Endothelial cell of umbilical vein (primary cell): Measurements from ENCODE around the gene LGALS8.

ENCODE experiments used
- CTCF ChIP-seq, 2 donors: IDR thresholded peaks; 1 replicate in 1 of 2; 2 replicates in 1 of 2; pipeline ENCODE4 v1.5.1; 2011; ENCODE audit warnings: low read length in 2 of 2, mild to moderate bottlenecking in 2 of 2, moderate library complexity in 2 of 2, control low read depth in 1 of 2, inconsistent platforms in 1 of 2, low read depth in 1 of 2; ENCODE audit not compliant: insufficient read depth in 1 of 2; ENCODE audit errors: extremely low read depth in 1 of 2
- EZH2 ChIP-seq: IDR thresholded peaks from 2 replicates; pipeline ENCODE4 v1.6.1; 2012; ENCODE audit warnings: borderline replicate concordance, low read depth, mild to moderate bottlenecking, moderate library complexity, low read length, inconsistent platforms; ENCODE audit not compliant: severe bottlenecking
- FOS ChIP-seq: IDR thresholded peaks from 2 replicates; pipeline ENCODE4 v1.6.1; 2011; ENCODE audit warnings: mild to moderate bottlenecking, low read length, moderate library complexity, borderline replicate concordance; ENCODE audit not compliant: insufficient read depth
- GATA2 ChIP-seq: IDR thresholded peaks from 2 replicates; pipeline ENCODE4 v1.7.0; 2011; ENCODE audit warnings: low read depth, mild to moderate bottlenecking, moderate library complexity, mixed read lengths, low read length; ENCODE audit not compliant: insufficient read length, insufficient read depth
- POLR2AphosphoS5 ChIP-seq: IDR thresholded peaks from 2 replicates; pipeline ENCODE4 v1.6.1; 2012; ENCODE audit warnings: low read depth, mild to moderate bottlenecking, control low read depth, low read length, moderate library complexity; ENCODE audit not compliant: insufficient read depth

- TF ChIP-seq POLR2AphosphoS5: no peak
- TF ChIP-seq CTCF (IDR thresholded peaks at IDR 0.05; ENCODE audit: extremely low read depth in 1 of 2, insufficient read depth in 1 of 2, low read depth in 1 of 2, low read length in 2 of 2): peak in 1 of 2 donors; percentile 14
- TF ChIP-seq EZH2: no peak
- no peak for TF ChIP-seq FOS
- TF ChIP-seq GATA2: no peak
Measured at GRCh38 chr1:236560213-236560771, 36.5 kb downstream of the LGALS8 start.
